Endothelial cell (in vitro differentiated cells): ENCODE measurements around the gene ANKRD33. TPM values are rescaled to one million over a fixed set of nuclear protein-coding genes. Genes with fewer than 3 reads are reported as not detected.
A peak's percentile ranks its signal among the peaks of the same experiment; 100 is the strongest.

ENCODE experiments used
- DNase-seq: peaks from one replicate; pipeline ENCODE4 v3.0.0; 2021; ENCODE audit warnings: low spot score
- H3K27ac Mint-ChIP-seq: one replicate; pipeline ENCODE4 v1.8.0; 2021; ENCODE audit warnings: mixed read lengths, inconsistent platforms; ENCODE audit not compliant: unreplicated experiment
- H3K27me3 Mint-ChIP-seq: one replicate; pipeline ENCODE4 v1.8.0; 2021; ENCODE audit warnings: mild to moderate bottlenecking, moderate library complexity, mixed read lengths, inconsistent platforms; ENCODE audit not compliant: unreplicated experiment
- H3K36me3 Mint-ChIP-seq: one replicate; pipeline ENCODE4 v1.8.0; 2021; ENCODE audit warnings: mild to moderate bottlenecking, low read depth, mixed read lengths, inconsistent platforms; ENCODE audit not compliant: unreplicated experiment
- H3K4me1 Mint-ChIP-seq: one replicate; pipeline ENCODE4 v1.8.0; 2021; ENCODE audit warnings: mild to moderate bottlenecking, mixed read lengths, inconsistent platforms; ENCODE audit not compliant: unreplicated experiment
- H3K4me3 Mint-ChIP-seq: one replicate; pipeline ENCODE4 v1.8.0; 2021; ENCODE audit warnings: mild to moderate bottlenecking, mixed read lengths, inconsistent platforms; ENCODE audit not compliant: unreplicated experiment
- H3K9me3 Mint-ChIP-seq: one replicate; pipeline ENCODE4 v1.8.0; 2021; ENCODE audit warnings: mixed read lengths, inconsistent platforms; ENCODE audit not compliant: unreplicated experiment
- CTCF ChIP-seq: fragments of 200-600 bp; sonication (generic); IDR thresholded peaks from one replicate; pipeline ENCODE4 v1.5.0; 2021; ENCODE audit warnings: antibody characterized with exemption; ENCODE audit not compliant: unreplicated experiment
- total RNA-seq: library from RNA; stranded (reverse); fragmentation: NEBNext Ultra II Directional; extraction: Animal tissue kit (Norgen Biotek cat#: 25700); gene quantifications from one replicate; pipeline ENCODE4 v1.2.1, GENCODE V29; 2021; ENCODE audit not compliant: unreplicated experiment

Gene ANKRD33
- total RNA-seq, 1 donor from 2014 or later = 0.31 TPM

GRCh38 chr12:51926064-51926632 lies 38.2 kb downstream of the ANKRD33 start:
- Mint-ChIP-seq H3K9me3 (no peaks in the 10 kb centered on the region), H3K4me3 (no peak overlapping the region), H3K4me1 (peaks cover 54% of the 10 kb centered on the region), H3K36me3 (no peaks in the 10 kb centered on the region), H3K27ac (peak overlapping the region; percentile 93), H3K27me3 (peaks cover 28% of the 10 kb centered on the region)
- no peak for TF ChIP-seq CTCF
- peak; percentile 70 for DNase-seq

- Mint-ChIP-seq H3K36me3 (no peaks in the 10 kb centered on the region), H3K4me1 (peaks cover 52% of the 10 kb centered on the region), H3K4me3 (peak overlapping the region; percentile 14), H3K9me3 (no peaks in the 10 kb centered on the region), H3K27ac (peak overlapping the region; percentile 93), H3K27me3 (peaks cover 26% of the 10 kb centered on the region)
- DNase-seq = peak; percentile 49
- TF ChIP-seq CTCF = peak; percentile 60
Observed at GRCh38 chr12:51926718-51927117, 38.8 kb downstream of the ANKRD33 start.

GRCh38 chr12:51932218-51933076 lies 44.5 kb downstream of the ANKRD33 start:
- Mint-ChIP-seq H3K4me1 (peaks cover 10% of the 10 kb centered on the region), H3K27ac (no peak overlapping the region), H3K27me3 (peaks cover 1% of the 10 kb centered on the region), H3K36me3 (peaks cover 8% of the 10 kb centered on the region), H3K4me3 (no peak overlapping the region), H3K9me3 (no peaks in the 10 kb centered on the region)
- no peak for TF ChIP-seq CTCF
- DNase-seq = no peak

GRCh38 chr12:51934080-51934479 lies 46.2 kb downstream of the ANKRD33 start:
- Mint-ChIP-seq H3K4me1 (peaks cover 10% of the 10 kb centered on the region), H3K9me3 (no peaks in the 10 kb centered on the region), H3K27me3 (peaks cover 1% of the 10 kb centered on the region), H3K4me3 (no peak overlapping the region), H3K36me3 (peaks cover 8% of the 10 kb centered on the region), H3K27ac (no peak overlapping the region)
- no peak for TF ChIP-seq CTCF
- DNase-seq = no peak

- no peak overlapping the region for H3K27ac Mint-ChIP-seq
- H3K4me1 Mint-ChIP-seq = peaks cover 13% of the 10 kb centered on the region
- TF ChIP-seq CTCF = no peak
- H3K36me3 Mint-ChIP-seq = peaks cover 15% of the 10 kb centered on the region
- DNase-seq = no peak
- peaks cover 2% of the 10 kb centered on the region for H3K27me3 Mint-ChIP-seq
- H3K4me3 Mint-ChIP-seq = no peak overlapping the region
- H3K9me3 Mint-ChIP-seq = no peaks in the 10 kb centered on the region
Observed at GRCh38 chr12:51937926-51938325, 50.0 kb downstream of the ANKRD33 start.
